VCaP (cell line): Measurements from ENCODE around the gene NELFA.

Experiments
- H3K27ac ChIP-seq: fragments of 450-650 bp; 2 replicates; pipeline ENCODE4 v1.5.1; 2017
- CTCF ChIP-seq: fragments of 450-650 bp; conservative IDR thresholded peaks from 2 replicates; pipeline ENCODE4 v1.5.1; 2017; ENCODE audit warnings: mild to moderate bottlenecking, moderate library complexity

The NELFA gene

GRCh38 chr4:1952719-1953118, 56.1 kb downstream of the NELFA start:
- H3K27ac ChIP-seq: no peak overlapping the region

GRCh38 chr4:1952058-1952700, 56.6 kb downstream of the NELFA start:
- no peak overlapping the region for H3K27ac ChIP-seq
- no peak for TF ChIP-seq CTCF

More at GRCh38 chr4:1952719-1953118, 56.1 kb downstream of the NELFA start:
- no peak for TF ChIP-seq CTCF

- no peak overlapping the region for H3K27ac ChIP-seq
- no peak for TF ChIP-seq CTCF
Observed at GRCh38 chr4:1950369-1950768, 58.4 kb downstream of the NELFA start.

- TF ChIP-seq CTCF: no peak
- no peak overlapping the region for H3K27ac ChIP-seq
Observed at GRCh38 chr4:1948892-1949436, 59.8 kb downstream of the NELFA start.

GRCh38 chr4:1948232-1948631, 60.5 kb downstream of the NELFA start:
- no peak overlapping the region for H3K27ac ChIP-seq
- TF ChIP-seq CTCF: no peak

- no peak for TF ChIP-seq CTCF
- no peak overlapping the region for H3K27ac ChIP-seq
Observed at GRCh38 chr4:1945912-1946311, 62.9 kb downstream of the NELFA start.

- no peak for TF ChIP-seq CTCF
- no peak overlapping the region for H3K27ac ChIP-seq
Observed at GRCh38 chr4:1945124-1945895, 63.5 kb downstream of the NELFA start.
